ENCODE data around the gene BHLHE40.

DNA sequence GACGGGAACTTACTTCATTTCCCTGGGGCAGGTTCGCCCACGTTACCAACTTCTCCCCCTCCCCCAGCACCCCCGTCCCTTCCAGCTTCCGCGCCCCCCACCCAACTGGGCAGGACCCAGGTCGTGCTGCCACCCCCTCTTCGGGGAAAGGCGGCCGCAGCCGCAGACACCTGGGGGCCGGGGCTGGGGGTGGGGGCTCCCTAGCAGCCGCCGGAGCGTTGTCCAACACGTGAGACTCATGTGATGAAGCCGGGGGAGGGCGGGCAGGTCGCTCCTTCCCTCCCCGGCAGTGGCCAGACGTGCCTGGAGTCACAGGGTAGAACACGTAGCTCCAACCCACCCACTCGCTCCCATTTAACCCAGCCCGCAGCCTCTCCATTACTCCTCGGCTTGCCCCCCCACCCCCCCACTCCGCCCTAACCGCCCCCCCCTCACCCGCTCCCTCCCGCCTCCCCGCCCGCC is 240 bp upstream of the BHLHE40 start:
- TF ChIP-seq EGR1 (IDR thresholded peaks at IDR 0.05; ENCODE audit: low read depth) (no peak), CTCF (IDR thresholded peaks at IDR 0.05 in 2 of 3, conservative IDR thresholded peaks at IDR 0.05 in 1 of 3; ENCODE audit: borderline replicate concordance in 1 of 3, insufficient read depth in 1 of 3, low read depth in 2 of 3, low read length in 2 of 3) (no peak), POLR2AphosphoS5 (IDR thresholded peaks at IDR 0.05; ENCODE audit: low read depth, low read length) (no peak), FOSL1 (IDR thresholded peaks at IDR 0.05; ENCODE audit: low read depth) (no peak), JUND (IDR thresholded peaks at IDR 0.05) (no peak), EZH2 (IDR thresholded peaks at IDR 0.05) (no peak), EZH2phosphoT487 (IDR thresholded peaks at IDR 0.05; ENCODE audit: borderline replicate concordance) (no peak), MAX (IDR thresholded peaks at IDR 0.05) (no peak), ELF1 (IDR thresholded peaks at IDR 0.05; ENCODE audit: borderline replicate concordance, low read depth) (no peak), POLR2A (IDR thresholded peaks at IDR 0.05; ENCODE audit: borderline replicate concordance, extremely low read depth, insufficient read depth, insufficient read length) (no peak)

Data from HCT116 (cell line).